PC-3 (cell line): Measurements from ENCODE around the gene C19orf47. TPM values are rescaled to one million over a fixed set of nuclear protein-coding genes. Genes with fewer than 3 reads are reported as not detected.

ENCODE experiments used
- ATAC-seq: fragments of 200-7000 bp; cut with Tn5 transposase; 2 replicates; pipeline ENCODE4 v1.9.1; 2020; ENCODE audit warnings: mild to moderate bottlenecking, moderate library complexity
- Bru-seq: library from RNA; stranded (reverse); fragments of 400-500 nt; gene quantifications from one replicate; lab custom pipeline; 2021; lab: Mats Ljungman, UMichigan
- BruChase-seq, 2 experiments: library from RNA; stranded (reverse); fragments of 400-500 nt; gene quantifications; one replicate each; lab custom pipeline; 2021; lab: Mats Ljungman, UMichigan
- BruUV-seq: library from RNA; stranded (reverse); fragments of 400-500 nt; replicated peaks from 2 replicates; lab custom pipeline; 2021; lab: Mats Ljungman, UMichigan
- CTCF ChIA-PET: fragments of 300-600 bp; sonication (Branson Sonifier 250); formaldehyde crosslinking; loops from one replicate; lab custom pipeline; 2022; ENCODE audit warnings: antibody characterized with exemption; lab: Charles Lee
- POLR2A ChIA-PET: fragments of 300-600 bp; sonication (Branson Sonifier 250); formaldehyde crosslinking; loops from one replicate; lab custom pipeline; 2022; ENCODE audit warnings: antibody characterized with exemption; ENCODE audit not compliant: unreplicated experiment; lab: Charles Lee
- DNase-seq: peaks from one replicate; pipeline ENCODE4 v3.0.0-alpha.2; 2015
- H2AFZ ChIP-seq: fragments of 300-600 bp; sonication (generic); 2 replicates; pipeline ENCODE4 v1.6.0; 2016; ENCODE audit warnings: antibody characterized with exemption, low read length
- H3F3A ChIP-seq: fragments of 300-600 bp; sonication (generic); one replicate; pipeline ENCODE4 v1.6.0; 2017; ENCODE audit warnings: antibody characterized with exemption, low read length, control low read depth, mild to moderate bottlenecking; ENCODE audit not compliant: unreplicated experiment
- H3K27ac ChIP-seq: fragments of 300-600 bp; sonication (generic); 2 replicates; pipeline ENCODE4 v1.5.1; 2016; ENCODE audit warnings: mild to moderate bottlenecking, low read length
- H3K27me3 ChIP-seq: fragments of 300-600 bp; sonication (generic); 2 replicates; pipeline ENCODE4 v1.6.1; 2016; ENCODE audit warnings: low read length, mixed read lengths
- H3K36me3 ChIP-seq: fragments of 300-600 bp; sonication (generic); 2 replicates; pipeline ENCODE4 v1.6.1; 2016; ENCODE audit warnings: low read depth, mixed run types, low read length, mixed read lengths
- H3K4me1 ChIP-seq: fragments of 300-600 bp; sonication (generic); 2 replicates; pipeline ENCODE4 v1.5.1; 2016; ENCODE audit warnings: low read length; ENCODE audit not compliant: insufficient read depth
- H3K4me2 ChIP-seq: fragments of 300-600 bp; sonication (generic); 2 replicates; pipeline ENCODE4 v1.6.0; 2016; ENCODE audit warnings: low read length
- H3K4me3 ChIP-seq: fragments of 300-600 bp; sonication (generic); 2 replicates; pipeline ENCODE4 v1.5.1; 2016; ENCODE audit warnings: mild to moderate bottlenecking, low read length, mixed read lengths
- H3K79me2 ChIP-seq: fragments of 300-600 bp; sonication (generic); 2 replicates; pipeline ENCODE4 v1.6.1; 2017; ENCODE audit warnings: low read length, mixed read lengths
- H3K9ac ChIP-seq: fragments of 300-600 bp; sonication (generic); 2 replicates; pipeline ENCODE4 v1.6.0; 2016; ENCODE audit warnings: mild to moderate bottlenecking, low read length
- H3K9me2 ChIP-seq: fragments of 300-600 bp; sonication (generic); replicated peaks from 2 replicates; pipeline ENCODE4 v1.6.1; 2016; ENCODE audit warnings: mixed run types, low read length, mixed read lengths
- H3K9me3 ChIP-seq: fragments of 300-600 bp; sonication (generic); 2 replicates; pipeline ENCODE4 v1.6.1; 2016; ENCODE audit warnings: low read length, mixed read lengths
- H4K20me1 ChIP-seq: fragments of 300-600 bp; sonication (generic); 2 replicates; pipeline ENCODE4 v1.6.1; 2016; ENCODE audit warnings: low read length, mixed read lengths
- EZH2 ChIP-seq: fragments of 300-600 bp; sonication (generic); IDR thresholded peaks from one replicate; pipeline ENCODE4 v1.6.1; 2017; ENCODE audit warnings: antibody characterized with exemption, mild to moderate bottlenecking, low read length; ENCODE audit not compliant: unreplicated experiment
- EZH2phosphoT487 ChIP-seq: fragments of 300-600 bp; sonication (generic); IDR thresholded peaks from 2 replicates; pipeline ENCODE4 v1.6.1; 2018; ENCODE audit warnings: mild to moderate bottlenecking, antibody characterized with exemption, low read length, borderline replicate concordance
- intact Hi-C: fragments of 100-400 bp; cut with micrococcal nuclease; formaldehyde crosslinking; loops from 2 replicates; pipeline ENCODE4 v1.9.0; 2023
- long read RNA-seq: library from polyadenylated mRNA; unstranded; transcript quantifications from one replicate; pipeline ENCODE4 v2.0.0, GENCODE V29; 2021; ENCODE audit not compliant: unreplicated experiment
- total RNA-seq: library from RNA; depleted of rRNA; stranded (reverse); fragments of >200 nt; gene quantifications from 2 replicates; pipeline ENCODE4 v1.2.3, GENCODE V29; 2014; rRNA removed
- TF ChIP-seq, protein P1 (sequence below): fragments of 300-600 bp; sonication (generic); conservative IDR thresholded peaks from 2 replicates; pipeline ENCODE4 v1.5.1; 2017; ENCODE audit warnings: antibody characterized with exemption, low read depth, mild to moderate bottlenecking, low read length

The C19orf47 gene, protein sequence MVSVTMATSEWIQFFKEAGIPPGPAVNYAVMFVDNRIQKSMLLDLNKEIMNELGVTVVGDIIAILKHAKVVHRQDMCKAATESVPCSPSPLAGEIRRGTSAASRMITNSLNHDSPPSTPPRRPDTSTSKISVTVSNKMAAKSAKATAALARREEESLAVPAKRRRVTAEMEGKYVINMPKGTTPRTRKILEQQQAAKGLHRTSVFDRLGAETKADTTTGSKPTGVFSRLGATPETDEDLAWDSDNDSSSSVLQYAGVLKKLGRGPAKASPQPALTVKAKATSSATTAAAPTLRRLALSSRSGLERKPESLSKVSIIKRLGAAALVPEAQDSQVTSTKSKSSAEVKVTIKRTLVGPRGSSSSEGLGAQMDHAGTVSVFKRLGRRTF
- total RNA-seq = 13.9 and 18.2 TPM in 2 replicates
- percentile 49 among the genes with signal in this experiment for Bru-seq, nascent RNA
- percentile 61 among the genes with signal in this experiment for BruChase-seq, experiment 1, labeled RNA remaining after a 6-hour chase
- percentile 53 among the genes with signal in this experiment for BruChase-seq, experiment 2, labeled RNA remaining after a 2-hour chase
- long read RNA-seq, partial matches to known transcripts = 1 of 8 reads
- long read RNA-seq, other reads (novel, unspliced or antisense) = 7 of 8 reads

DNA sequence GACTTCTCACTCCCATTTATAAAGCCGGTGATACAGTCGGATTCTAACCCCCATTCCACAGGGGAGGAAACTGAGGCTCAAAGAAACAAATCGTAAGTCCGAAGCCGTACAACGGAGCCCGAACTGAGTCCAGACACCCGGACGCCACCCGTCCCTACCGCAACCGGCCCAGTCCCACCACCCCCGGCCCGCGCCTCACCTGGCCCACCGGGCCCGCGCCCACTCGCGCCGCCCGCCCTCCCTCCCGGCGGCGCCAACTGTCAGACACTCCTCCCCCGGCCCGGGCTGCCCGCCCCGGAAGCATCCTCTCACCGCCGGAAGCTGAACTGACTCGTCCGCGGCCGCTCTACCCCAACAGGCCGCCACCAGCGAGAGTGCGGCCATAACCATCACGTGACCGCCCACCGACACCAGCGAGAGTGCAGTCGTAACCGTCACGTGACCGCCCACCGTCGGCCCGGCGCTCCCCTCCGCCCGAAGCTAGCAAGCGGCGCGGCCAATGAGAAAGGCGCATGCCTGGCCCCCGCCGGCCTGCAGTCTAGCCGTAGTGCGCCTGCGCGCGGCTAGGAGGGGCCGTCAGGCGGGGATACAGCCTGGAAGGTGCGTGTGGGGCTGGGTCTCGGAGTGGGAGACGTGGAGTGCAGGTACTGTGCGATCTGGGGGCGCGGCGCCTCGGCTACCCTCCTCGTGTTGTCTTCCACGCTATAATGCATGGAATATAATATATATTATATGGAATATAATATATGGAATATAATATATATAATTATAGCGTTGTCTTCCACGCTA lies at the start of gene C19orf47, which contains the start of gene PLD3:
C19orf47 (minus strand) TSS at position 273 of the 789 bp plus-strand sequence. CDS start 6,540 bp downstream, outside the sequence.
PLD3 (plus strand) TSS at position 571 of the 789 bp plus-strand sequence. CDS start 17,789 bp downstream, outside the sequence.
- no peaks in the 10 kb centered on the region for H3K9me3 ChIP-seq
- ChIA-PET CTCF (interaction anchor here (1.0 kb wide), 1 partner anchor 72 kb away, joined by 8 read pairs; no protein-coding TSS in a partner anchor), POLR2A (no interaction called here)
- no peak within 1 kb of the TSS for H3K27ac ChIP-seq
- intact Hi-C loops = loop anchor here (5.0 kb wide), 1 partner anchor 74 kb away; no protein-coding TSS in a partner anchor
- peak within 1 kb of the TSS; percentile 93 for H3K4me3 ChIP-seq
- peak within 1 kb of the TSS; percentile 95 for H2AFZ ChIP-seq
- H3K36me3 ChIP-seq = no peaks in the 10 kb centered on the region
- no peaks in the 10 kb centered on the region; the same call in 1 of the 2 replicates for H3K4me1 ChIP-seq
- no peaks in the 10 kb centered on the region for H3F3A ChIP-seq
- peak within 1 kb of the TSS; percentile 96 for H3K4me2 ChIP-seq
- H3K27me3 ChIP-seq = no peaks in the 10 kb centered on the region
- BruUV-seq = no TSS peak
- H3K9ac ChIP-seq = peak within 1 kb of the TSS; percentile 85
- DNase-seq (peak; percentile 97), ATAC-seq (peak; percentile 99)
- TF ChIP-seq EZH2phosphoT487 (no peak), EZH2 (no peak)
- TF ChIP-seq, protein P1, sequence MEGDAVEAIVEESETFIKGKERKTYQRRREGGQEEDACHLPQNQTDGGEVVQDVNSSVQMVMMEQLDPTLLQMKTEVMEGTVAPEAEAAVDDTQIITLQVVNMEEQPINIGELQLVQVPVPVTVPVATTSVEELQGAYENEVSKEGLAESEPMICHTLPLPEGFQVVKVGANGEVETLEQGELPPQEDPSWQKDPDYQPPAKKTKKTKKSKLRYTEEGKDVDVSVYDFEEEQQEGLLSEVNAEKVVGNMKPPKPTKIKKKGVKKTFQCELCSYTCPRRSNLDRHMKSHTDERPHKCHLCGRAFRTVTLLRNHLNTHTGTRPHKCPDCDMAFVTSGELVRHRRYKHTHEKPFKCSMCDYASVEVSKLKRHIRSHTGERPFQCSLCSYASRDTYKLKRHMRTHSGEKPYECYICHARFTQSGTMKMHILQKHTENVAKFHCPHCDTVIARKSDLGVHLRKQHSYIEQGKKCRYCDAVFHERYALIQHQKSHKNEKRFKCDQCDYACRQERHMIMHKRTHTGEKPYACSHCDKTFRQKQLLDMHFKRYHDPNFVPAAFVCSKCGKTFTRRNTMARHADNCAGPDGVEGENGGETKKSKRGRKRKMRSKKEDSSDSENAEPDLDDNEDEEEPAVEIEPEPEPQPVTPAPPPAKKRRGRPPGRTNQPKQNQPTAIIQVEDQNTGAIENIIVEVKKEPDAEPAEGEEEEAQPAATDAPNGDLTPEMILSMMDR = no peak
- no peaks in the 10 kb centered on the region for H3K9me2 ChIP-seq
- H3K79me2 ChIP-seq = peaks cover 24% of the 10 kb centered on the region
- no peaks in the 10 kb centered on the region for H4K20me1 ChIP-seq

DNA sequence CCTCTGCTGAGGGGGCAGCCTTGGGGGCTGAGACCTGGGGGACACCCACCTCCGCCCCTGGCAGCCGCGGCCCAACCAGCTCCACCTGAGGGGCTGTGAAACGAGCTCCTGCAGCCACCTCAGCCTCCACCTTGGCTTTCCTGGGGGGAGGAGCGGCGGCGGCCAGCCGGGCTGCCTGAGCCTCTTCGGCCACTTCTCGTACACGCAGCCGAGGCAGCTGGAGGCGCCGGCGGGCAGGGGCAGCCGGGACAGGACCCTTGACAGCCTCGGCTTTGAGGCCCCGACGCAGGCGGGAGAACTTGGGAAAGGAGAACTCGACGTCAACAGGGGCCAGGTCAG lies 49.3 kb upstream of the C19orf47 start:
- Histone ChIP-seq H3K4me2 (no peak overlapping the region), H3K9me2 (no peaks in the 10 kb centered on the region), H3K27ac (no peak overlapping the region), H2AFZ (no peak overlapping the region), H3K9me3 (no peaks in the 10 kb centered on the region), H3K36me3 (no peaks in the 10 kb centered on the region), H3F3A (no peaks in the 10 kb centered on the region), H3K79me2 (no peaks in the 10 kb centered on the region), H3K27me3 (no peaks in the 10 kb centered on the region), H4K20me1 (no peaks in the 10 kb centered on the region), H3K4me3 (no peak overlapping the region), H3K9ac (no peak overlapping the region), H3K4me1 (peaks cover 7% of the 10 kb centered on the region; the same call in 1 of the 2 replicates)
- ChIA-PET POLR2A (no interaction called here), CTCF (no interaction called here)
- ATAC-seq (no peak), DNase-seq (no peak)
- TF ChIP-seq, protein P1 = no peak
- no peak for TF ChIP-seq EZH2
- TF ChIP-seq EZH2phosphoT487 = no peak
- intact Hi-C loops = no loop called here
- BruUV-seq = no TSS peak
